ENCODE results near the gene UBAP1.

DNA sequence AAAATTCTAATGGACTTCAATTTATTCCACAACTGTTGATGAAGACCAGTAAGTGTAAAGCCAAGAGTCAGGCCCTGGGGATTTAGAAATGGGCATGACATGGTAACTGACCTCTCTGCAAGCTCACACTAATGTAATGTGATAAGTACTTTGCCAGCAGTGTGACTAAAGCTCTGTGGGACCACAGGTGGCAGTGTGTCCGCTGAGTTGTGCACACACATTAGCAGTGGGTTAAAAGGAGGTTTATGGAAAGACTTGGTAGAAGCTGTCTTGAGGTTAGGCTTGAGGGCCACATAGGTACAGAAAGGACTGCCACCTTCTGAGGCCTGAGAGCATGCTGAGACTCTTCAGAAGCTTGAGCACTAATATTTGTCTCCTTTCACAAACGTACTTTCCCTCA is 67.6 kb downstream of the UBAP1 start:
- TF ChIP-seq POLR2A (IDR thresholded peaks at IDR 0.05) = peak in 1 of 2 donors; percentile 31
- TF ChIP-seq, protein P1, sequence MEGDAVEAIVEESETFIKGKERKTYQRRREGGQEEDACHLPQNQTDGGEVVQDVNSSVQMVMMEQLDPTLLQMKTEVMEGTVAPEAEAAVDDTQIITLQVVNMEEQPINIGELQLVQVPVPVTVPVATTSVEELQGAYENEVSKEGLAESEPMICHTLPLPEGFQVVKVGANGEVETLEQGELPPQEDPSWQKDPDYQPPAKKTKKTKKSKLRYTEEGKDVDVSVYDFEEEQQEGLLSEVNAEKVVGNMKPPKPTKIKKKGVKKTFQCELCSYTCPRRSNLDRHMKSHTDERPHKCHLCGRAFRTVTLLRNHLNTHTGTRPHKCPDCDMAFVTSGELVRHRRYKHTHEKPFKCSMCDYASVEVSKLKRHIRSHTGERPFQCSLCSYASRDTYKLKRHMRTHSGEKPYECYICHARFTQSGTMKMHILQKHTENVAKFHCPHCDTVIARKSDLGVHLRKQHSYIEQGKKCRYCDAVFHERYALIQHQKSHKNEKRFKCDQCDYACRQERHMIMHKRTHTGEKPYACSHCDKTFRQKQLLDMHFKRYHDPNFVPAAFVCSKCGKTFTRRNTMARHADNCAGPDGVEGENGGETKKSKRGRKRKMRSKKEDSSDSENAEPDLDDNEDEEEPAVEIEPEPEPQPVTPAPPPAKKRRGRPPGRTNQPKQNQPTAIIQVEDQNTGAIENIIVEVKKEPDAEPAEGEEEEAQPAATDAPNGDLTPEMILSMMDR (IDR thresholded peaks at IDR 0.05 in 4 of 5, conservative IDR thresholded peaks at IDR 0.05 in 1 of 5) = peak in 1 of 5 experiments; percentile 22

Measured in gastrocnemius medialis (tissue), 4 donors.